GM11168 (cell line): Measurements from ENCODE around the gene CCT7.

Experiments
- in situ Hi-C: fragments of 300-500 bp; cut with MboI; formaldehyde crosslinking; loops from one replicate; pipeline ENCODE4 v1.12.0; 2022; ENCODE audit warnings: low sequenced_read_pairs; ENCODE audit not compliant: unreplicated experiment

Gene CCT7

DNA sequence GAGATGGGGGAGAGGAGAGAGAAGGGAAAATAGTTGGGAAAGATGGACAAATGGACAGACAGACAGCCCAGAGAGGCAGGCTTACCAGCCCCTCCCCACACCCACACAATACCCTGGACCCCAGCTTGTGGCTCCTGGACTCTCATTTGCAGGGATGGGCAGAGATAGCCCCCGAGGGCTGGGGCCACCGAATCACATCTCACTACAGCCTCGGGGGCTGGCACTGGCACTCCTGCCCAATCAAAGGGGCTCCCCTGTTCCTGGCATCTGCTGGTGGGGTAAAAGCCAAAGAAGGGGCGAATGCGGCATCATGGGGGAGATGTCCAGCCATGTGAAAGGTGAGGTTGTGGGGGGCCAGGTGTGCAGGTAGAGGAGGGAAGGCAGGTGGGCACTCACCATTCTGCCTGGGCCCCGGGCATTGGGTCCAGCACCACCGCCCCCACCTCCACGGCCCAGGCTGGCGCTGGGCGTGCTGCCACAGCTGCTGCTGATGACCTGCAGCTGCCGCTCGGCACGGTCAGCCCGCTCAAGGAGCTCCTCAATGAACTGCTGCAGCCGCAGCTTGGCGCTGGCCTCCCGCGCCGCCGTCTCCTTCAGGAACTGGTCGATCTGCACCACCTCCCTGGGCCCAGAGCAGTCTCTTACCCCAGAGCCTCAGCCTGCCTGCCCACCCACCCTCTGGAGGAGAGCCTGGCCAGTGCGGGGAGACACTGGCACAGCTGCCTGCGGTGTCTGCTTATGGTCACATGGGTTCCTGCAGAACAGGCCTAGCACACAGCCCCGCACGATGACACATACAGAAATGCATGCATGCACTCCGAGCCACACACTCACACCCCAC lies 32.2 kb downstream of the CCT7 start:
- in situ Hi-C loops, result no loop called here

DNA sequence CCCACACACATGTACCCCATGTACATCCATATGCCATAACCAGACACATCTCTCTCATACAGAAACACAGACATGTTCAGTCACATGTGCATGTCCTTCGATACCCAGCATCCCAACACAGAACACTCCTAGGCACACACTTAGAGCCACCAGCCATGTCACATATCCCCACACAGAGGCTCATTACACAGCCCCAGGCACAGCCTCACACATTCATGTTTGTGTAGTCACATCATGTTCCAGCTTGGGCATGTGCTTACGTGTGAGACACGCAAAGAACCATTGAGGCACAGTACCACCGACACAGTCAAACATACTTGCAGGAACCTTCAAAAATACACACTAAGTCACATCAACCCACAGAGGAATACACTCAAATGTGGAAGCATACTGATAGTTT lies 32.9 kb downstream of the CCT7 start:
- in situ Hi-C loops, result no loop called here

DNA sequence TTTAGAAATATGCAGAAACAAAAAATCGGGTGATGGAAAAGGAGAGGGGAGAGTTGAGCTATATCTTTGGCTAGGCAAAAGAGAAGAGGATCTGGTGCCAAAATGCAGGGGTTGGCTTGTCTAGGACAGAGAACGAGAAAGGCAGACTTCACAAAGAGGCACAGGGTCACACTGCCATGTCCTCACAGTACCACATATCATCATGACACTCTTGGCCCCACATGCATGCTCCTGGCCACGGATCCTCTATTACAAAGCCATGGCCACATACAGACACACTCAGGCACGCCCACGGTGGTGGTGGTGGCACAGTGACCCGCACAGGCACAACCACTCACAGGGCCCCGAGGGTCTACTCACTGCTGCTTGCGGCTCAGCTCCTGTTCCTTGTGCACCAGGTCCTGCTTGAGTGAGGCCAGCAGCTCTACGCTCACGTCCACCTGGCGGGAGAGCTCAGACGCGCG lies 34.3 kb downstream of the CCT7 start:
- in situ Hi-C loops, result no loop called here

- in situ Hi-C loops, result no loop called here
Observed at GRCh38 chr2:73268830-73269685, 35.0 kb downstream of the CCT7 start.

- in situ Hi-C loops, result no loop called here
Observed at GRCh38 chr2:73269686-73270465, 35.8 kb downstream of the CCT7 start.

- in situ Hi-C loops, result no loop called here
Observed at GRCh38 chr2:73272270-73272669, 38.2 kb downstream of the CCT7 start.

DNA sequence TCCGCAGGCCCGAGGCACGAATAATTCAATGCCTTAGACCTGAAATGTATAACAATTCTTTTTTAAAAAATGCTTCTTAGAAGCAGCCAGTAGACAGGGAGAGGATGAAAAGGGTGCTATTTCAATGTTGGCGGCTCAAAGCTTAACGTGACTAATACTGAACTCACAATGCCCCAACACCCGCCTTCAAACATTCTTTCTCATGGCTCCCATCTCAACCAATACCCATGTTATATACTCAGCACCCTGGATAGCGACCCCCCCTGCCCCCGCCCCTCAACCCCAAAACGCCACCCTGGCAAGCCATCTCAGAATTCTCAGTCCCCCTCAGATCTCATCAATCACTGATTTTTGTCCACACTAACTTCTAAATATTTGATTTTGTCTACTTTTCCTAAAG lies 45.7 kb downstream of the CCT7 start:
- in situ Hi-C loops, result no loop called here

DNA sequence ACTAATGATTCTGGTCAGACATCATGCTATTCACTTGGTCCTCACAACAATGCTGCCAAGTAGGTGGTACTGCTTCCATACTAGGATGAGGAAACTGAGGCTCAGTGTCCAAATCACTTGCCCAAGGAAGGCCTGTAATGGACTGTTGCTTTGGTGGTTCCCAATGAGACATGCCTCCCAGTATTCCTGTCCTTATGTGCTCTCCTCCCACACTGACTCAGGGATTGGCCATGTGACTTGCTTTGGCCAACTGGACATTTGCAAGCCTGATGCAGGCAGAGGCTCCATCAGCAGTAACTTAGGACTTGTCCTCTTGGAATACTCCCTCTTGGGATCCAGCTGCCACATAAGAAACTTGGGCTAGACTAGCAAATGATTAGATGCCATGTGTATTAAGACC lies 47.1 kb downstream of the CCT7 start:
- in situ Hi-C loops, result no loop called here

DNA sequence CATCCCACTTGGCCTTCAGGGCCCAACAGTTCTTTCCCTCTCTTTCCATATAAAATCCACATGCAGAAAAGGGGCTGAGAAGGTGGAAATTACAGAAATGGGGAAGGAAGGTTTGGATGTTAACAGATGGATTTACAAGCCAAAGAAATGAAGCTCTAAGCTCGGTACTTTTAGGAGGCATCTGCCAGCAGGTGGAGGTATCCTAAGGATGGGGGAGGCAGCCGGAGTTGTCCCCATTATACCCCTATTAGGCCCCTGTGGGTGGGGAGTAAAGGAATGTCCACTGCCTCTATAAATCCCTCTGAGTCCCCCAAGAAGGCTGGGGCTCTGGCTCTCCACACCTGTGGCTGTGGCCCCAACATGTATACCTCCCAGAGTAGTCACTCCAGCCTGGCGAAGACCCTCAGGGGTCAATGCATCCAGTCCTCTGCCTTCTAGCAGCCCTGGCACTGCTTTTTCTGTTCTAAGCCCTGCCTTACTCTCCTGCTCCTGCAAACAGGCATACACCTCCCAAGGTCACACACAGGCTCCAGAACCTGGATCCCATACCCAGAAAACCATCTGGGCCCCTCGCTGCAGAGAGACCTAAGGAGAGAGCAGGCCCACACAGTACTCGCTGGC lies 48.9 kb downstream of the CCT7 start:
- in situ Hi-C loops, result no loop called here

GRCh38 chr2:73283545-73284295 lies 49.6 kb downstream of the CCT7 start:
- in situ Hi-C loops, result no loop called here

GRCh38 chr2:73284296-73285158 lies 50.4 kb downstream of the CCT7 start, which contains the start of gene FBXO41:
TSS of gene FBXO41 (minus strand) at chr2:73284478. CDS start at chr2:73269630, 14,848 bp downstream.
- in situ Hi-C loops, result no loop called here

GRCh38 chr2:73285159-73285739 lies 51.1 kb downstream of the CCT7 start:
- in situ Hi-C loops, result no loop called here

DNA sequence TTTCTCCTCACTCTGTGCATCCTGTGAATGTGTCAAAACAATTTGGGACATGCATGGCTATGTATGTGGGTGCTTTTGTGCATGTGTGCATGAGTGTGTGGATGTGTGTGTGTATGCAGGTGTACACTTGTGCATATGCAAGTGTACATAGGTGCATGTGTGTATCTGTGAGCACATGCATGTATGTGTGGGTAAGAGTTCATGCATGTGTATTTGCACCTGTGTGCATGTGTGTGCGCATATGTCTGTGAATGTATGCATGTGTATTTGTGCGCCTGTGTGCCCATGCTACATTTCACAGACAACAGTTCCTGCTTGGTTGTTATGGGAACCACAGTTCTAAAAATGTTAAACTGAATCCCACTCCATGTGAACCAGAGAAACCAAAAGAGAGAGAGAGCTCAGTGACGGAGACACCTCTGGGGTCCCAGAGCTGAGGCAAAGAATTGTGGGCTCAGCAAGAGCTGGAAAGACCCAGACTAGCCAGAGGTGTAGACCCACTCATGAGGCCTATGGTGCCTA lies 52.1 kb downstream of the CCT7 start:
- in situ Hi-C loops, result no loop called here

GRCh38 chr2:73289304-73289703 lies 55.2 kb downstream of the CCT7 start:
- in situ Hi-C loops, result no loop called here

GRCh38 chr2:73290049-73290839 lies 56.1 kb downstream of the CCT7 start:
- in situ Hi-C loops, result no loop called here

GRCh38 chr2:73291093-73291460 lies 57.0 kb downstream of the CCT7 start:
- in situ Hi-C loops, result no loop called here
